HepG2 (cell line): ENCODE measurements around the gene CLASP1. TPM values are rescaled to one million over a fixed set of nuclear protein-coding genes. Genes with fewer than 3 reads are reported as not detected.
A peak's percentile ranks its signal among the peaks of the same experiment; 100 is the strongest.

Experiments
- AKAP8 ChIP-seq: sonication (generic); formaldehyde crosslinking; IDR thresholded peaks from 2 replicates; pipeline ENCODE4 v1.5.1; 2020; ENCODE audit warnings: mild to moderate bottlenecking, missing genetic modification reagents
- FOXA1 ChIP-seq, 2 experiments: fragments of 450-650 bp in 1 of 2; sonication (generic) in 1 of 2; formaldehyde crosslinking in 1 of 2; IDR thresholded peaks; 2 replicates each; pipeline versions ENCODE4 v1.4.0 to v1.6.1; 2016 to 2020; ENCODE audit warnings: missing genetic modification reagents in 1 of 2
- HNRNPH1 ChIP-seq: fragments of 200-400 bp; formaldehyde crosslinking; optimal IDR thresholded peaks from 2 replicates; pipeline ENCODE3; 2017; ENCODE audit warnings: mild to moderate bottlenecking, low read depth, low read length
- KDM5B ChIP-seq: sonication (generic); formaldehyde crosslinking; IDR thresholded peaks from 2 replicates; pipeline ENCODE4 v1.4.0; 2020; ENCODE audit warnings: missing genetic modification reagents, mild to moderate bottlenecking, borderline replicate concordance
- MLXIP ChIP-seq: sonication (generic); formaldehyde crosslinking; IDR thresholded peaks from 2 replicates; pipeline ENCODE4 v1.9.0; 2021; ENCODE audit warnings: missing genetic modification reagents, borderline replicate concordance
- STAT6 ChIP-seq: sonication (generic); formaldehyde crosslinking; IDR thresholded peaks from 2 replicates; pipeline ENCODE4 v1.4.0; 2020; ENCODE audit warnings: missing genetic modification reagents, mild to moderate bottlenecking, borderline replicate concordance
- TOE1 ChIP-seq: sonication (generic); formaldehyde crosslinking; IDR thresholded peaks from 2 replicates; pipeline ENCODE4 v1.4.0; 2020; ENCODE audit warnings: mild to moderate bottlenecking, missing genetic modification reagents
- TRIM24 ChIP-seq: sonication (generic); formaldehyde crosslinking; IDR thresholded peaks from 2 replicates; pipeline ENCODE4 v1.8.0; 2022; ENCODE audit warnings: mild to moderate bottlenecking, missing genetic modification reagents
- ZBTB43 ChIP-seq: sonication (generic); formaldehyde crosslinking; conservative IDR thresholded peaks from 2 replicates; pipeline ENCODE4 v1.4.0; 2020; ENCODE audit warnings: missing genetic modification reagents
- ZMYM3 ChIP-seq: sonication (generic); formaldehyde crosslinking; IDR thresholded peaks from 2 replicates; pipeline ENCODE4 v1.5.1; 2020; ENCODE audit warnings: mild to moderate bottlenecking, missing genetic modification reagents
- ZNF460 ChIP-seq: sonication (generic); formaldehyde crosslinking; IDR thresholded peaks from 2 replicates; pipeline ENCODE4 v1.5.1; 2020; ENCODE audit warnings: missing genetic modification reagents, mild to moderate bottlenecking, borderline replicate concordance
- ZNF564 ChIP-seq: sonication (generic); formaldehyde crosslinking; IDR thresholded peaks from 2 replicates; pipeline ENCODE4 v1.8.1; 2023; ENCODE audit warnings: mild to moderate bottlenecking, missing genetic modification reagents
- ZNF569 ChIP-seq: sonication (generic); formaldehyde crosslinking; IDR thresholded peaks from 2 replicates; pipeline ENCODE4 v1.5.0; 2020; ENCODE audit warnings: mild to moderate bottlenecking, missing genetic modification reagents, moderate library complexity, borderline replicate concordance
- ZNF691 ChIP-seq: sonication (generic); formaldehyde crosslinking; IDR thresholded peaks from 2 replicates; pipeline ENCODE4 v1.4.0; 2020; ENCODE audit warnings: missing genetic modification reagents, low read depth, mild to moderate bottlenecking, borderline replicate concordance
- ZNF761 ChIP-seq: sonication (generic); formaldehyde crosslinking; conservative IDR thresholded peaks from 2 replicates; pipeline ENCODE4 v1.4.0; 2020; ENCODE audit warnings: mild to moderate bottlenecking, missing genetic modification reagents
- ZNF773 ChIP-seq: sonication (generic); formaldehyde crosslinking; IDR thresholded peaks from 2 replicates; pipeline ENCODE4 v1.4.0; 2020; ENCODE audit warnings: missing genetic modification reagents, borderline replicate concordance
- ZXDC ChIP-seq: sonication (generic); formaldehyde crosslinking; IDR thresholded peaks from 2 replicates; pipeline ENCODE4 v1.5.0; 2020; ENCODE audit warnings: mild to moderate bottlenecking, missing genetic modification reagents
- polyA plus RNA-seq, 8 experiments: library from polyadenylated mRNA; depleted of rRNA in 3 of 8; stranded (reverse) in 7 of 8; unstranded in 1 of 8; fragments of >200 nt; fragmentation: Illumina TruSeq in 4 of 8; extraction: Trizol in 4 of 8; gene quantifications; 2 replicates each; pipeline versions ENCODE4 v1.2.1 to v1.2.3, GENCODE V29; 2011 to 2016; ENCODE audit warnings: low read depth in 4 of 8, missing spikeins in 1 of 8, mixed read lengths in 1 of 8; ENCODE audit not compliant: insufficient read depth in 1 of 8
- total RNA-seq, 5 experiments: library from RNA; depleted of rRNA; stranded (reverse); fragments of >200 nt; fragmentation: Illumina TruSeq; extraction: Trizol; gene quantifications; 2 replicates each; pipeline ENCODE4 v1.2.3, GENCODE V29; 2016; ENCODE audit warnings: low read depth in 1 of 5

Gene CLASP1
- total and polyA plus RNA-seq, 2 of the 13 experiments (the other 11 are each of a cell fraction or from before 2014, with no cell fraction given), result 11.7 to 47.9 TPM

- TF ChIP-seq STAT6 (peak; percentile 65), AKAP8 (CRISPR knock-in tag) (no peak), HNRNPH1 (peak; percentile 68), ZMYM3 (CRISPR knock-in tag) (peak; percentile 80), ZNF460 (CRISPR knock-in tag) (no peak), MLXIP (CRISPR knock-in tag) (peak; percentile 61; the same call in 1 of the 2 replicates), ZXDC (peak; percentile 96), KDM5B (peak; percentile 71; the same call in 1 of the 2 replicates), ZNF569 (CRISPR knock-in tag) (no peak), FOXA1 (IDR thresholded peaks at IDR 0.05) (no peak), FOXA1 (CRISPR knock-in tag; IDR thresholded peaks at IDR 0.05) (peak; percentile 63), ZBTB43 (CRISPR knock-in tag) (peak; percentile 73), ZNF691 (peak; percentile 69), ZNF761 (CRISPR knock-in tag) (peak; percentile 54; the same call in 1 of the 2 replicates), TRIM24 (CRISPR knock-in tag) (0 out of 2 replicates have a peak, but pooled peaks have one; percentile 15), ZNF773 (CRISPR knock-in tag) (peak; percentile 86; the same call in 1 of the 2 replicates), TOE1 (peak; percentile 84; the same call in 1 of the 2 replicates), ZNF564 (peak; percentile 66)
Measured at GRCh38 chr2:121649596-121650314, 493 bp upstream of the CLASP1 start (continued).
